Mesenchymal stem cell (in vitro differentiated cells and primary cell): ENCODE data around the gene TTC21A.

ENCODE experiments used
- DNase-seq: peaks from one replicate; pipeline ENCODE4 v3.0.0-alpha.2; 2013
- H2AFZ ChIP-seq: one replicate; pipeline ENCODE4 v1.6.1; 2013; ENCODE audit warnings: low read depth, mild to moderate bottlenecking, control low read depth, inconsistent platforms, low read length, moderate library complexity
- H2AK5ac ChIP-seq: 2 replicates; pipeline ENCODE4 v1.6.1; 2013; ENCODE audit warnings: low read length, moderate library complexity, mild to moderate bottlenecking, inconsistent platforms; ENCODE audit not compliant: severe bottlenecking
- H2BK120ac ChIP-seq: one replicate; pipeline ENCODE4 v1.6.1; 2013; ENCODE audit warnings: low read depth, mild to moderate bottlenecking, inconsistent platforms, low read length, moderate library complexity
- H2BK12ac ChIP-seq, 2 experiments: one replicate each; pipeline ENCODE4 v1.6.1; 2013; ENCODE audit warnings: inconsistent platforms in 2 of 2, low read length in 2 of 2, mild to moderate bottlenecking in 2 of 2, moderate library complexity in 2 of 2, control low read depth in 1 of 2
- H2BK15ac ChIP-seq: one replicate; pipeline ENCODE4 v1.6.1; 2013; ENCODE audit warnings: mild to moderate bottlenecking, low read depth, inconsistent platforms; ENCODE audit not compliant: poor library complexity, severe bottlenecking
- H2BK5ac ChIP-seq: 2 replicates; pipeline ENCODE4 v1.6.1; 2013; ENCODE audit warnings: low read depth, mild to moderate bottlenecking, low read length, control low read depth, inconsistent platforms; ENCODE audit not compliant: poor library complexity, severe bottlenecking
- H3K14ac ChIP-seq, 2 experiments: one replicate each; pipeline ENCODE4 v1.6.1; 2013; ENCODE audit warnings: inconsistent platforms in 2 of 2, low read length in 2 of 2, control low read depth in 1 of 2, mild to moderate bottlenecking in 1 of 2, moderate library complexity in 1 of 2
- H3K18ac ChIP-seq, 2 experiments: one replicate each; pipeline ENCODE4 v1.6.1; 2013; ENCODE audit warnings: inconsistent platforms in 2 of 2, low read length in 2 of 2, control low read depth in 1 of 2, low read depth in 1 of 2, mild to moderate bottlenecking in 1 of 2
- H3K23ac ChIP-seq, 2 experiments: one replicate each; pipeline ENCODE4 v1.6.1; 2013; ENCODE audit warnings: inconsistent platforms in 2 of 2, low read length in 2 of 2, mild to moderate bottlenecking in 2 of 2, moderate library complexity in 2 of 2, control low read depth in 1 of 2
- H3K27ac ChIP-seq: 2 replicates; pipeline ENCODE4 v1.5.1; 2013; ENCODE audit warnings: mild to moderate bottlenecking, moderate library complexity, low read length, control low read depth, inconsistent platforms; ENCODE audit not compliant: poor library complexity, severe bottlenecking
- H3K27me3 ChIP-seq, 2 experiments: 2 replicates each; pipeline versions ENCODE4 v1.6.1 to v1.7.0; 2013; ENCODE audit warnings: low read length in 2 of 2, mild to moderate bottlenecking in 2 of 2, moderate library complexity in 2 of 2, control low read depth in 1 of 2, inconsistent platforms in 1 of 2; ENCODE audit not compliant: control insufficient read depth in 1 of 2, insufficient read depth in 1 of 2
- H3K36me3 ChIP-seq, 2 experiments: 2 replicates each; pipeline versions ENCODE4 v1.6.1 to v1.7.0; 2013; ENCODE audit warnings: low read length in 2 of 2, control low read depth in 1 of 2, inconsistent platforms in 1 of 2, low read depth in 1 of 2, mild to moderate bottlenecking in 1 of 2; ENCODE audit not compliant: insufficient read depth in 2 of 2, control insufficient read depth in 1 of 2
- H3K4ac ChIP-seq, 2 experiments: one replicate each; pipeline ENCODE4 v1.6.1; 2013; ENCODE audit warnings: inconsistent platforms in 2 of 2, low read length in 2 of 2, mild to moderate bottlenecking in 2 of 2, moderate library complexity in 2 of 2, control low read depth in 1 of 2, low read depth in 1 of 2
- H3K4me1 ChIP-seq: 2 replicates; pipeline ENCODE4 v1.6.1; 2013; ENCODE audit warnings: low read depth, low read length, control low read depth; ENCODE audit not compliant: control insufficient read depth, insufficient read depth
- H3K4me2 ChIP-seq: 2 replicates; pipeline ENCODE4 v1.6.1; 2013; ENCODE audit warnings: low read length, mild to moderate bottlenecking, inconsistent platforms; ENCODE audit not compliant: poor library complexity, severe bottlenecking
- H3K4me3 ChIP-seq, 2 experiments: 2 replicates each; pipeline versions ENCODE4 v1.5.1 to v1.7.0; 2013; ENCODE audit warnings: low read length in 2 of 2, mild to moderate bottlenecking in 2 of 2, control low read depth in 1 of 2, low read depth in 1 of 2; ENCODE audit not compliant: insufficient read depth in 1 of 2
- H3K79me1 ChIP-seq: replicated peaks from 2 replicates; pipeline ENCODE4 v1.6.1; 2013; ENCODE audit warnings: mild to moderate bottlenecking, control low read depth, low read length, inconsistent platforms; ENCODE audit not compliant: poor library complexity, severe bottlenecking
- H3K9ac ChIP-seq: 2 replicates; pipeline ENCODE4 v1.7.0; 2013; ENCODE audit warnings: mild to moderate bottlenecking, low read length, moderate library complexity
- H3K9me3 ChIP-seq: 2 replicates; pipeline ENCODE4 v1.7.0; 2013; ENCODE audit warnings: mild to moderate bottlenecking, low read length; ENCODE audit not compliant: control insufficient read depth
- H4K8ac ChIP-seq: one replicate; pipeline ENCODE4 v1.6.1; 2013; ENCODE audit warnings: inconsistent platforms, mild to moderate bottlenecking, low read length, moderate library complexity
- H4K91ac ChIP-seq: one replicate; pipeline ENCODE4 v1.6.1; 2013; ENCODE audit warnings: mild to moderate bottlenecking, low read length, inconsistent platforms
- WGBS: methylation state at CpG from one replicate; pipeline ENCODE4 v1.1.7; 2013; ENCODE audit warnings: mixed read lengths; 5-methylcytosine and 5-hydroxymethylcytosine counted together

Gene TTC21A

DNA sequence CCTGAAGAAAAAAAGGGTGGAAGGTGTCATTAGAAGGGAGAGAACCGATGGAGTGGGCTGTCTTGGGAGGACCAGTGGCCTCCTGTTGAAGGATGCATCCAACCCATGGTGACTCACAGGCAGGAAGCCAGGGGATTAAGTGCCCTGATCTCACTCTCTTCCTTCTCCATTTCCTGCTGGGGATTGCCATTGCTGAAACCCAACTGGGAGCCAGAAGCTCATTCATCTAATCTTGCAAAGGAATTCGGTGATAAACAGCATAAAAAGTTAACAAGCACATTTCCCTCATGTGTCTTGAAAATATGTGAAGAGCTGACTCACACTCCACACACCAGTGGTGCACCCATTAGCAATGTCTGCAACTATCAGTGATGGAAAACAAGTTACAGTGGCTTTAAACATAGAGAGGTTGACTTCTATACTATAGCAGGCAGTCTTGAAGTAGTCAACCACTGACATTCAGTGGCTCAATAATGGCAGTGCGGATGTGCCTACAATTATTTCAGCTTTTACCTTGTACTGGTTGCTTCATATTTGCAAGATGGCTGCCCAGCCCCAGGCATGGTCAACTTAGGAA, 58.7 kb downstream of the TTC21A start:
- Histone ChIP-seq H3K23ac (no peak overlapping the region), H2BK15ac (no peak overlapping the region), H2AFZ (no peak overlapping the region), H4K8ac (no peak overlapping the region), H4K91ac (no peak overlapping the region), H2AK5ac (no peak overlapping the region), H3K79me1 (no peaks in the 10 kb centered on the region), H2BK12ac (peak overlapping the region; percentile 29 to 42), H3K4ac (peak overlapping the region in 1 of 2 experiments; percentile 21), H3K4me3 (peak overlapping the region in 1 of 2 experiments; percentile 10), H3K14ac (no peak overlapping the region), H3K9me3 (no peaks in the 10 kb centered on the region), H3K27me3 (no peaks in the 10 kb centered on the region), H3K9ac (peak overlapping the region; percentile 65), H3K27ac (peak overlapping the region; percentile 61), H2BK5ac (no peak overlapping the region), H3K4me1 (peaks cover 2% of the 10 kb centered on the region), H2BK120ac (no peak overlapping the region), H3K4me2 (no peak overlapping the region), H3K36me3 (no peaks in the 10 kb centered on the region), H3K18ac (peak overlapping the region in 1 of 2 experiments; percentile 59)
- WGBS, result 25% methylated on average over 2 of the region's 3 CpGs
- peak; percentile 98 for DNase-seq

DNA sequence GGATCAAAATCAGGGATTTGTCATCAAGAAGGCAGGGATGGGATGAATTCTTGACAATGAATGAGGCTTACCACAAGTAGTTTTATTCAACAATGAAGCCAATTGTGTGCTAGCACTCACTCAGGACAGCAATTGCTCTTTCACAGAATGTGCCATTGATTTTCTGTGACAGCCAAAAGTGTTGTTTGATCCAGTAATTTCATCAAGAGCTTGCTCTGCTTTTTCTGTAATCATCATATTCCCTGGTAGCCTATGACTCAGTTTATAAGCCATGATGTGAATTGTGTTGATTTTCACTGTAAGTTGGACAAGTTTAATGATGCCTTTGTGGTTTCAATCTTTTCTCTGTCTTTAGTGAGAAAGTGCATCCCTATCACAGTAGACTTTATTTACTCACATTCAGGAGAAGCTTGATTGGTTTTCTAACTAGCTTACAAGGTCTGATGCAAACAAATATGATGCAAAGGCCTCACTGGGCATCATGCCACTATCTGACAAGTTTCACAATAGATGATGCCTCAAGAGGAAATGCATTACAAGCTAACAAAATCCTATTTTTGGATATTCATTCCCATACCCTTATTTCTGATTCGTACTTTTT, 59.6 kb downstream of the TTC21A start:
- Histone ChIP-seq H3K4ac (no peak overlapping the region), H2AFZ (no peak overlapping the region), H3K9me3 (no peaks in the 10 kb centered on the region), H2AK5ac (no peak overlapping the region), H3K4me3 (peak overlapping the region in 1 of 2 experiments; percentile 39), H2BK5ac (no peak overlapping the region), H2BK12ac (peak overlapping the region in 1 of 2 experiments; percentile 78), H4K8ac (no peak overlapping the region), H3K23ac (no peak overlapping the region), H3K18ac (peak overlapping the region in 1 of 2 experiments; percentile 59), H3K79me1 (no peaks in the 10 kb centered on the region), H4K91ac (no peak overlapping the region), H2BK120ac (no peak overlapping the region), H3K14ac (no peak overlapping the region), H3K36me3 (no peaks in the 10 kb centered on the region), H3K9ac (peak overlapping the region; percentile 65), H3K27me3 (no peaks in the 10 kb centered on the region), H3K4me2 (no peak overlapping the region), H3K4me1 (peaks cover 2% of the 10 kb centered on the region), H2BK15ac (no peak overlapping the region), H3K27ac (no peak overlapping the region)
- DNase-seq, result peak; percentile 98
- WGBS, result 83% methylated on average over 1 of the region's 1 CpG

DNA sequence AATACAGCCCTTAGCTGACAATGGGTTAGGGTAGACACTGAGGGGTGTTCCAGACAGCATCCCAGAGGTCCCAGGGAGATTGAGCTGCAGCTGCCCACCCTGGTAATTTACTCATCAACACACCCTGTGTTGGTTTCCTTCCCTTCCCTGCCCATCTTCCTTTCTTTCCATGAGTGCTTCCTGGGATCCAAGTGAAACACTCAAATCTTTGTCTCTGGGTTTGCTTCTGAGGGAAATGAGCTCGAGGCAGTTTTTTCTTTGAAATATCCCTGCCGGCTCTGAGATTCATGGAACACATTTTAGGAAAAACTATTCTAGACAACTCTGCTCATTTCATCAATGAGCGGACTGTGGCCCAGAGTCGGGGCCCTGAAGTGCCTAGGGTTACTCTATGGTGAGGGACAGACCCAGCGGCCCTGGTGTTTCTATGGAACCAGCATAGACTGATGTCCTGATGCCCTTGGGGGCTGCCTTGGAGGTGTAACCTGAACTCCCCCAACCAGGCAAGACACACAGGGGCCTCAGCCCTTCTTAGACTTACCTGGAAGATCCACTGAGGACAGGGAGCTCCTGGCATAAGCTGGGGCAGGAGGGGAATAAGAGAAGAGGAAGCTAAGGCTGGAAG, 60.8 kb downstream of the TTC21A start:
- H3K36me3 ChIP-seq, result no peaks in the 10 kb centered on the region
- peak overlapping the region; percentile 78 for H4K91ac ChIP-seq
- H3K14ac ChIP-seq, result peak overlapping the region in 1 of 2 experiments; percentile 30
- H3K27ac ChIP-seq, result no peak overlapping the region
- H3K4me1 ChIP-seq, result peaks cover 2% of the 10 kb centered on the region
- H2AK5ac ChIP-seq, result no peak overlapping the region
- peak overlapping the region; percentile 35 for H2BK15ac ChIP-seq
- H3K18ac ChIP-seq, result peak overlapping the region; percentile 34 to 64
- peak overlapping the region; percentile 87 for H2BK120ac ChIP-seq
- H3K79me1 ChIP-seq, result no peaks in the 10 kb centered on the region
- no peak overlapping the region for H2BK5ac ChIP-seq
- no peaks in the 10 kb centered on the region for H3K9me3 ChIP-seq
- DNase-seq, result no peak
- peak overlapping the region; percentile 80 to 92 for H2BK12ac ChIP-seq
- no peak overlapping the region for H3K9ac ChIP-seq
- H3K27me3 ChIP-seq, result no peaks in the 10 kb centered on the region
- H3K4me2 ChIP-seq, result no peak overlapping the region
- WGBS, result 100% methylated on average over 5 of the region's 5 CpGs
- peak overlapping the region; percentile 34 to 88 for H3K4ac ChIP-seq
- H3K4me3 ChIP-seq, result no peak overlapping the region
- H3K23ac ChIP-seq, result no peak overlapping the region
- H2AFZ ChIP-seq, result no peak overlapping the region
- peak overlapping the region; percentile 57 for H4K8ac ChIP-seq

DNA sequence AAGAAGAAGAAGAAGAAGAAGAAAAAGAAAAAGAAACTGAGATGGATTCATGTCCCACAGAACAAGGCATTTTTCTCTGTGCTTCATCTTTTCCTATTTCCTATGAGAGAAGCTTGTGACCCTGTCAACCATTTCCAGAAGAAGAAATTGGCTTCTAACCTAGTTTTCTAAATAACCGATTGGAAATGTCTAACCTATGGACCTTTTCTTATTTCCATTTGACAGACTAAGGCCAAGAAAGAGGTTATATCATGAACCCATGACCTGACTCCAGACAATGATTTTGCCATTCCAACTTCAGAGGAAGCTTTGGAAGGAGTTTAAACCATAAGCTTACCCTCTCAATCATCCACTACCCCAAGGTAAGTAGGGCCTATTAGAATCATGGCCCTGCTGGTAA, 62.2 kb downstream of the TTC21A start:
- Histone ChIP-seq H2BK120ac (no peak overlapping the region), H2AK5ac (no peak overlapping the region), H3K27me3 (no peaks in the 10 kb centered on the region), H3K14ac (no peak overlapping the region), H2BK15ac (no peak overlapping the region), H4K8ac (no peak overlapping the region), H3K9ac (no peak overlapping the region), H3K4me1 (peaks cover 2% of the 10 kb centered on the region), H3K79me1 (no peaks in the 10 kb centered on the region), H2BK12ac (no peak overlapping the region), H3K23ac (no peak overlapping the region), H3K18ac (no peak overlapping the region), H3K27ac (no peak overlapping the region), H3K4ac (no peak overlapping the region), H3K4me2 (no peak overlapping the region), H3K4me3 (no peak overlapping the region), H4K91ac (no peak overlapping the region), H2AFZ (no peak overlapping the region), H3K36me3 (no peaks in the 10 kb centered on the region), H3K9me3 (no peaks in the 10 kb centered on the region), H2BK5ac (no peak overlapping the region)
- WGBS, result no CpG with 5 or more reads among the region's 1 CpG
- DNase-seq, result no peak
